Activated CD4-positive, alpha-beta memory T cell treated with anti-CD3 and anti-CD28 coated beads for 36 hours (primary cell): ENCODE measurements around the gene PEX13. TPM values are rescaled to one million over a fixed set of nuclear protein-coding genes. Genes with fewer than 3 reads are reported as not detected.

Experiments
- CTCF ChIA-PET: fragments of 350-600 bp; sonication (Branson Sonifier 250); formaldehyde crosslinking; loops from one replicate; lab custom pipeline; 2021; ENCODE audit warnings: antibody characterized with exemption, inconsistent platforms; lab: Charles Lee
- POLR2A ChIA-PET: fragments of 350-600 bp; sonication (Branson Sonifier 250); formaldehyde crosslinking; loops from one replicate; lab custom pipeline; 2021; ENCODE audit warnings: antibody characterized with exemption; lab: Charles Lee
- DNase-seq: peaks from one replicate; pipeline ENCODE4 v3.0.0-alpha.2; 2020
- H3K27ac Mint-ChIP-seq: one replicate; pipeline ENCODE4 v1.8.0; 2021; ENCODE audit warnings: mixed read lengths
- H3K27me3 Mint-ChIP-seq: one replicate; pipeline ENCODE4 v1.8.0; 2021; ENCODE audit warnings: mixed read lengths
- H3K36me3 Mint-ChIP-seq: one replicate; pipeline ENCODE4 v1.8.0; 2021; ENCODE audit warnings: mixed read lengths
- H3K4me1 Mint-ChIP-seq: one replicate; pipeline ENCODE4 v1.8.0; 2021; ENCODE audit warnings: low read depth, mixed read lengths
- H3K4me3 Mint-ChIP-seq: one replicate; pipeline ENCODE4 v1.8.0; 2021; ENCODE audit warnings: mild to moderate bottlenecking, mixed read lengths
- H3K9me3 Mint-ChIP-seq: one replicate; pipeline ENCODE4 v1.8.0; 2021; ENCODE audit warnings: mixed read lengths
- intact Hi-C: fragments of 100-400 bp; cut with micrococcal nuclease; formaldehyde crosslinking; loops from one replicate; pipeline ENCODE4 v1.15.1; 2023
- total RNA-seq, 2 experiments: library from RNA; stranded (reverse); gene quantifications; one replicate each; pipeline ENCODE4 v1.2.3, GENCODE V29; 2021

Gene PEX13
- total RNA-seq, 2 experiments from 2014 or later, result 18.4 to 18.7 TPM

DNA sequence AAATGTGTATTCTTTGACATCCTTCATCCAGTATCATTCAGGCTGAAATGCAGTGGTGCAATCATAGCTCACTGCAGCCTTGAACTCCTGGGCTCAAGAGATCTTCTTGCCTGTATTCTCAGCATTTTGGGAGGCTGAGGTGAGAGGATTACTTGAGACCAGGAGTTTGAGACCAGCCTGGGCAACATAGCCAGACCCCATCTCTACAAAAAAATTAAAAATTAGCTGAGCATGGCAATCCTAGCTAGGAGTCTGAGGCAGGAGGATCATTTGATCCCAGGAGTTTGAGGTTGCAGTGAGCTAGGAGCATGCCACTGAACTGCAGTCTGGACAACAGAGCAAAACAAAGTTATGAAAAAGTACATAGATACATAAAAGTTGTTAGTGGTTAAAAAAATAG, 72.3 kb downstream of the PEX13 start:
- Mint-ChIP-seq H3K9me3 (no peaks in the 10 kb centered on the region), H3K4me1 (no peaks in the 10 kb centered on the region), H3K36me3 (peaks cover 2% of the 10 kb centered on the region), H3K27me3 (no peaks in the 10 kb centered on the region), H3K27ac (no peak overlapping the region), H3K4me3 (no peak overlapping the region)
- ChIA-PET POLR2A (no interaction called here), CTCF (no interaction called here)
- intact Hi-C loops, result no loop called here
- DNase-seq, result no peak

- H3K27ac Mint-ChIP-seq, result no peak overlapping the region
- H3K4me3 Mint-ChIP-seq, result no peak overlapping the region
- no peaks in the 10 kb centered on the region for H3K9me3 Mint-ChIP-seq
- ChIA-PET POLR2A (no interaction called here), CTCF (no interaction called here)
- no peaks in the 10 kb centered on the region for H3K36me3 Mint-ChIP-seq
- intact Hi-C loops, result no loop called here
- no peaks in the 10 kb centered on the region for H3K27me3 Mint-ChIP-seq
- no peak for DNase-seq
- H3K4me1 Mint-ChIP-seq, result no peaks in the 10 kb centered on the region
Measured at GRCh38 chr2:61090386-61090921, 72.9 kb downstream of the PEX13 start.

GRCh38 chr2:61091485-61091884, 74.0 kb downstream of the PEX13 start:
- ChIA-PET CTCF (no interaction called here), POLR2A (no interaction called here)
- H3K27me3 Mint-ChIP-seq, result no peaks in the 10 kb centered on the region
- H3K4me1 Mint-ChIP-seq, result no peaks in the 10 kb centered on the region
- H3K9me3 Mint-ChIP-seq, result no peaks in the 10 kb centered on the region
- DNase-seq, result no peak
- no peaks in the 10 kb centered on the region for H3K36me3 Mint-ChIP-seq
- intact Hi-C loops, result no loop called here
- no peak overlapping the region for H3K27ac Mint-ChIP-seq
- no peak overlapping the region for H3K4me3 Mint-ChIP-seq

DNA sequence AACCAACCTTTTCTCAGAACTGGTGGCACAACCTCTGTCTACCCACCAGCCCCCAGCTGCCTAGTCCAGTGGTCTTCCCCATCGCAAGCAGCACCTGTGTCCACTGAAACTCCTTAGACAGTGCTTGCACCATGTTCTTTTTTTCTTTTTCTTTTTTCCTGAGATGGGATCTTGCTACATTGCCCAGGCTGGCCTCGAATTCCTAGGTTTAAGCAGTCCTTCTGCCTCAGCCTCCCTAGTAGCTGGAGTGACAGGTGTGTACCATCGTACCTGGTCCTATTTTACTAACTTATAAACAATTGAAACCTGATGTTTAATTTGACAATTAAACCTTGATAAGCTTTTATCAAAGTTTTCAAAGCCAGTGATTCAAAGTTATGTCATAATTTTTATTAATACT, 78.9 kb downstream of the PEX13 start:
- Mint-ChIP-seq H3K9me3 (no peaks in the 10 kb centered on the region), H3K4me3 (no peak overlapping the region), H3K27me3 (no peaks in the 10 kb centered on the region), H3K27ac (no peak overlapping the region), H3K4me1 (no peaks in the 10 kb centered on the region), H3K36me3 (no peaks in the 10 kb centered on the region)
- ChIA-PET POLR2A (no interaction called here), CTCF (no interaction called here)
- no peak for DNase-seq
- intact Hi-C loops, result no loop called here

- CTCF ChIA-PET, result no interaction called here
- H3K9me3 Mint-ChIP-seq, result no peaks in the 10 kb centered on the region
- H3K36me3 Mint-ChIP-seq, result peaks cover 6% of the 10 kb centered on the region
- H3K4me1 Mint-ChIP-seq, result no peaks in the 10 kb centered on the region
- H3K4me3 Mint-ChIP-seq, result no peak overlapping the region
- H3K27ac Mint-ChIP-seq, result no peak overlapping the region
- intact Hi-C loops, result no loop called here
- no peak for DNase-seq
- POLR2A ChIA-PET, result no interaction called here
- H3K27me3 Mint-ChIP-seq, result no peaks in the 10 kb centered on the region
Measured at GRCh38 chr2:61100801-61101200, 83.3 kb downstream of the PEX13 start.

Other genes with a start within 250 kb of the PEX13 start
- 10 to 100 TPM; 37.1 to 38.1 TPM for gene REL, start 136.1 kb upstream of the PEX13 start, total RNA-seq
- gene PUS10, start 535 bp downstream of the PEX13 start, total RNA-seq, result 1 to 10 TPM; 8.1 to 8.9 TPM
- 1 to 10 TPM; 5.3 to 5.9 TPM for gene SANBR, start 48.2 kb downstream of the PEX13 start, total RNA-seq
- 10 to 100 TPM; 14.7 to 15.9 TPM for gene C2orf74, start 144.5 kb downstream of the PEX13 start, total RNA-seq